PC-9 (cell line): ENCODE measurements around the gene PDE7B. TPM values are rescaled to one million over a fixed set of nuclear protein-coding genes. Genes with fewer than 3 reads are reported as not detected.
A peak's percentile ranks its signal among the peaks of the same experiment; 100 is the strongest.

Source experiments
- BruUV-seq: library from RNA; stranded (reverse); fragments of 400-500 nt; replicated peaks from 2 replicates; lab custom pipeline; 2021; lab: Mats Ljungman, UMichigan
- CTCF ChIA-PET: fragments of 300-600 bp; sonication (Branson Sonifier 250); formaldehyde crosslinking; loops from one replicate; lab custom pipeline; 2022; ENCODE audit warnings: antibody characterized with exemption; lab: Charles Lee
- POLR2A ChIA-PET: fragments of 300-600 bp; sonication (Branson Sonifier 250); formaldehyde crosslinking; loops from one replicate; lab custom pipeline; 2022; ENCODE audit warnings: antibody characterized with exemption; ENCODE audit not compliant: unreplicated experiment; lab: Charles Lee
- DNase-seq, 2 experiments: peaks; one replicate each; pipeline versions ENCODE4 v3.0.0 to v3.0.0-alpha.2; 2015 to 2022; ENCODE audit warnings: mixed read lengths in 1 of 2
- H2AFZ ChIP-seq: fragments of 200-600 bp; sonication (generic); 2 replicates; pipeline ENCODE4 v1.8.1; 2017; ENCODE audit warnings: antibody characterized with exemption
- H3F3A ChIP-seq: fragments of 200-600 bp; sonication (generic); 2 replicates; pipeline ENCODE4 v1.8.1; 2017; ENCODE audit warnings: antibody characterized with exemption, mild to moderate bottlenecking, low read depth; ENCODE audit not compliant: insufficient read depth
- H3K27ac ChIP-seq: fragments of 200-600 bp; sonication (generic); 2 replicates; pipeline ENCODE4 v1.6.1; 2016; ENCODE audit warnings: mixed run types
- H3K27me3 ChIP-seq: fragments of 200-600 bp; sonication (generic); 2 replicates; pipeline ENCODE4 v1.6.1; 2016; ENCODE audit warnings: low read depth, mixed run types; ENCODE audit not compliant: insufficient read depth
- H3K36me3 ChIP-seq: fragments of 200-600 bp; sonication (generic); 2 replicates; pipeline ENCODE4 v1.6.1; 2016; ENCODE audit warnings: low read depth, mixed run types
- H3K4me1 ChIP-seq: fragments of 200-600 bp; sonication (generic); replicated peaks from 2 replicates; pipeline ENCODE4 v1.6.1; 2016; ENCODE audit warnings: mixed run types; ENCODE audit not compliant: insufficient read depth
- H3K4me2 ChIP-seq: fragments of 200-600 bp; sonication (generic); 2 replicates; pipeline ENCODE4 v1.6.1; 2017; ENCODE audit warnings: mixed run types
- H3K4me3 ChIP-seq: fragments of 200-600 bp; sonication (generic); 2 replicates; pipeline ENCODE4 v1.6.1; 2016; ENCODE audit warnings: mixed run types
- H3K79me2 ChIP-seq: fragments of 200-600 bp; sonication (generic); 2 replicates; pipeline ENCODE4 v1.6.1; 2017; ENCODE audit warnings: low read depth, mixed run types
- H3K9me2 ChIP-seq: fragments of 200-600 bp; sonication (generic); 2 replicates; pipeline ENCODE4 v1.8.1; 2017; ENCODE audit warnings: mild to moderate bottlenecking; ENCODE audit not compliant: insufficient read depth
- H3K9me3 ChIP-seq: fragments of 200-600 bp; sonication (generic); 2 replicates; pipeline ENCODE4 v1.8.1; 2016; ENCODE audit warnings: low read depth; ENCODE audit not compliant: insufficient read depth
- H4K20me1 ChIP-seq: fragments of 200-600 bp; sonication (generic); 2 replicates; pipeline ENCODE4 v1.8.1; 2017; ENCODE audit not compliant: insufficient read depth
- CTCF ChIP-seq: fragments of 200-600 bp; sonication (generic); conservative IDR thresholded peaks from 2 replicates; pipeline ENCODE4 v1.6.1; 2017; ENCODE audit warnings: mixed run types, antibody characterized with exemption, mild to moderate bottlenecking, moderate library complexity
- EZH2 ChIP-seq: fragments of 200-600 bp; sonication (generic); IDR thresholded peaks from 2 replicates; pipeline ENCODE4 v1.8.0; 2017; ENCODE audit warnings: antibody characterized with exemption, low read depth
- intact Hi-C: fragments of 100-400 bp; cut with micrococcal nuclease; formaldehyde crosslinking; loops from one replicate; pipeline ENCODE4 v1.10.0; 2022; ENCODE audit not compliant: unreplicated experiment
- total RNA-seq: library from RNA; stranded (reverse); gene quantifications from 2 replicates; pipeline ENCODE4 v1.2.3, GENCODE V29; 2021

Gene PDE7B
- total RNA-seq, 1 experiment from 2014 or later, result 0.31 TPM

GRCh38 chr6:136067731-136068341 lies 216.3 kb downstream of the PDE7B start:
- BruUV-seq, result TSS peak; percentile 70

GRCh38 chr6:136069119-136069518 lies 217.6 kb downstream of the PDE7B start:
- BruUV-seq, result no TSS peak
- DNase-seq, result no peak
- H3K79me2 ChIP-seq, result no peaks in the 10 kb centered on the region
- no peak overlapping the region for H2AFZ ChIP-seq
- H3F3A ChIP-seq, result peaks cover 26% of the 10 kb centered on the region
- H3K4me1 ChIP-seq, result peaks cover 39% of the 10 kb centered on the region
- H3K27me3 ChIP-seq, result no peaks in the 10 kb centered on the region
- ChIA-PET POLR2A (no interaction called here), CTCF (no interaction called here)
- no peaks in the 10 kb centered on the region for H3K9me3 ChIP-seq
- no peak overlapping the region for H3K4me2 ChIP-seq
- no peaks in the 10 kb centered on the region; the same call in 1 of the 2 replicates for H3K9me2 ChIP-seq
- intact Hi-C loops, result no loop called here
- peak overlapping the region; percentile 88 for H3K27ac ChIP-seq
- no peaks in the 10 kb centered on the region for H3K36me3 ChIP-seq
- no peaks in the 10 kb centered on the region for H4K20me1 ChIP-seq
- no peak overlapping the region for H3K4me3 ChIP-seq
- TF ChIP-seq CTCF, result no peak
- no peak for TF ChIP-seq EZH2

More at GRCh38 chr6:136067731-136068341, 216.3 kb downstream of the PDE7B start:
- Histone ChIP-seq H3K9me2 (no peaks in the 10 kb centered on the region; the same call in 1 of the 2 replicates), H3K4me2 (peak overlapping the region; percentile 39), H3K4me3 (no peak overlapping the region), H3K4me1 (peaks cover 39% of the 10 kb centered on the region), H3F3A (peaks cover 26% of the 10 kb centered on the region), H3K27ac (peak overlapping the region; percentile 88), H4K20me1 (no peaks in the 10 kb centered on the region), H3K27me3 (no peaks in the 10 kb centered on the region), H3K9me3 (no peaks in the 10 kb centered on the region), H3K36me3 (no peaks in the 10 kb centered on the region), H2AFZ (peak overlapping the region; percentile 21), H3K79me2 (no peaks in the 10 kb centered on the region)
- CTCF ChIA-PET, result no interaction called here
- intact Hi-C loops, result no loop called here
- TF ChIP-seq CTCF (no peak), EZH2 (no peak)
- DNase-seq, result peak; percentile 43 to 95
- POLR2A ChIA-PET, result interaction anchor here (0.5 to 0.6 kb wide), 2 partner anchors 468 to 719 kb away, joined by 4 to 8 read pairs; no protein-coding TSS in a partner anchor

GRCh38 chr6:136070815-136071214 lies 219.3 kb downstream of the PDE7B start:
- Histone ChIP-seq H3K9me3 (no peaks in the 10 kb centered on the region), H3K4me1 (peaks cover 34% of the 10 kb centered on the region), H2AFZ (no peak overlapping the region), H3K27me3 (no peaks in the 10 kb centered on the region), H3K79me2 (no peaks in the 10 kb centered on the region), H3F3A (peaks cover 22% of the 10 kb centered on the region), H3K27ac (no peak overlapping the region), H4K20me1 (no peaks in the 10 kb centered on the region), H3K9me2 (no peaks in the 10 kb centered on the region), H3K36me3 (no peaks in the 10 kb centered on the region), H3K4me2 (no peak overlapping the region), H3K4me3 (no peak overlapping the region)
- ChIA-PET POLR2A (no interaction called here), CTCF (no interaction called here)
- no peak for DNase-seq
- intact Hi-C loops, result no loop called here
- TF ChIP-seq EZH2 (no peak), CTCF (no peak)
- BruUV-seq, result no TSS peak
